Activated CD4-positive, alpha-beta T cell treated with anti-CD3 and anti-CD28 coated beads for 36 hours (primary cell): ENCODE results near the gene CHAC1. TPM values are rescaled to one million over a fixed set of nuclear protein-coding genes. Genes with fewer than 3 reads are reported as not detected.
A peak's percentile ranks its signal among the peaks of the same experiment; 100 is the strongest.

Experiments used
- ATAC-seq: fragments of 200-7000 bp; cut with Tn5 transposase; one replicate; pipeline ENCODE4 v1.10.0; 2021; ENCODE audit warnings: mild to moderate bottlenecking, moderate library complexity
- CTCF ChIA-PET: fragments of 350-600 bp; sonication (Branson Sonifier 250); formaldehyde crosslinking; loops from one replicate; lab custom pipeline; 2021; ENCODE audit warnings: antibody characterized with exemption; lab: Charles Lee
- POLR2A ChIA-PET: fragments of 350-600 bp; sonication (Branson Sonifier 250); formaldehyde crosslinking; loops from one replicate; lab custom pipeline; 2021; ENCODE audit warnings: antibody characterized with exemption, inconsistent platforms; lab: Charles Lee
- DNase-seq: peaks from one replicate; pipeline ENCODE4 v3.0.0-alpha.2; 2020
- H3K27ac Mint-ChIP-seq: one replicate; pipeline ENCODE4 v1.8.0; 2021; ENCODE audit warnings: mixed read lengths
- H3K27me3 Mint-ChIP-seq: one replicate; pipeline ENCODE4 v1.8.0; 2021; ENCODE audit warnings: mixed read lengths
- H3K36me3 Mint-ChIP-seq: one replicate; pipeline ENCODE4 v1.8.0; 2021; ENCODE audit warnings: low read depth, mixed read lengths
- H3K4me1 Mint-ChIP-seq: one replicate; pipeline ENCODE4 v1.8.0; 2021; ENCODE audit warnings: mixed read lengths
- H3K4me3 Mint-ChIP-seq: one replicate; pipeline ENCODE4 v1.8.0; 2021; ENCODE audit warnings: mild to moderate bottlenecking, moderate library complexity, mixed read lengths
- H3K9me3 Mint-ChIP-seq: one replicate; pipeline ENCODE4 v1.8.0; 2021; ENCODE audit warnings: low read depth, mixed read lengths
- intact Hi-C, 2 experiments: fragments of 100-400 bp; cut with DNase I in 1 of 2; cut with micrococcal nuclease in 1 of 2; formaldehyde crosslinking; loops; one replicate each; pipeline versions ENCODE4 v1.14.2 to v1.15.1; 2022 to 2024; cut with DNase I, micrococcal nuclease
- total RNA-seq, 2 experiments: library from RNA; stranded (reverse); gene quantifications; one replicate each; pipeline ENCODE4 v1.2.3, GENCODE V29; 2021

Gene CHAC1
- 10 to 100 TPM; 31.1 to 32.2 TPM for total RNA-seq

- ATAC-seq, result peak; percentile 92
- Mint-ChIP-seq H3K4me1 (peaks cover 25% of the 10 kb centered on the region), H3K27ac (peak within 1 kb of the TSS; percentile 97), H3K9me3 (no peaks in the 10 kb centered on the region), H3K4me3 (peak within 1 kb of the TSS; percentile 93), H3K27me3 (peaks cover 2% of the 10 kb centered on the region), H3K36me3 (peaks cover 31% of the 10 kb centered on the region)
- CTCF ChIA-PET, result interaction anchor here (0.6 to 5.7 kb wide), 16 partner anchors 9 to 278 kb away, joined by 3 to 65 read pairs (median 5); partner anchors contain the start of genes CHP1, EXD1 and VPS18
- intact Hi-C loops, result loop anchor here (1.0 to 5.0 kb wide), 17 partner anchors 11 to 1319 kb away; partner anchors contain the start of genes CHP1 (in 2 of the 2), NUSAP1 (in 2 of the 2), OIP5 (in 2 of the 2) and DLL4 (in 1 of the 2)
- POLR2A ChIA-PET, result interaction anchor here (0.6 to 2.1 kb wide), 6 partner anchors 10 to 278 kb away, joined by 3 to 19 read pairs (median 4); partner anchors contain the start of genes CHP1 and DLL4
- DNase-seq, result peak; percentile 99
These were observed at the start of gene CHAC1 for GRCh38 chr15:40952901-40953712. Gene CHAC1, plus strand, starts transcription at chr15:40953471. Its CDS starts 113 bp downstream, at chr15:40953584.

- CTCF ChIA-PET, result interaction anchor here (0.6 to 10.6 kb wide), 46 partner anchors 10 to 429 kb away, joined by 3 to 98 read pairs (median 4); partner anchors contain the start of genes CHAC1, DLL4, SPINT1 and VPS18
- DNase-seq (no peak), ATAC-seq (no peak)
- Mint-ChIP-seq H3K27ac (no peak overlapping the region), H3K27me3 (no peaks in the 10 kb centered on the region), H3K4me3 (no peak overlapping the region), H3K9me3 (no peaks in the 10 kb centered on the region), H3K36me3 (peaks cover 21% of the 10 kb centered on the region), H3K4me1 (peaks cover 27% of the 10 kb centered on the region)
- POLR2A ChIA-PET, result interaction anchor here (0.6 to 0.7 kb wide), 2 partner anchors 31 to 93 kb away, joined by 3 to 4 read pairs; no protein-coding TSS in a partner anchor
- intact Hi-C loops, result loop anchor here (1.0 to 10.0 kb wide), 9 partner anchors 98 to 510 kb away; partner anchors contain the start of genes INO80 (in 2 of the 2), NUSAP1 (in 1 of the 2), OIP5 (in 1 of the 2) and RTF1 (in 1 of the 2)
These were observed 48.6 kb upstream of the CHAC1 start for GRCh38 chr15:40904552-40905201.

- POLR2A ChIA-PET, result interaction anchor here (0.6 to 1.8 kb wide), 2 partner anchors 12 to 36 kb away, joined by 4 to 6 read pairs; partner anchors contain the start of gene VPS18
- intact Hi-C loops, result loop anchor here (1.0 to 10.0 kb wide), 9 partner anchors 22 to 508 kb away; partner anchors contain the start of genes CHAC1 (in 2 of the 2), CHP1 (in 1 of the 2), DLL4 (in 1 of the 2) and EXD1 (in 1 of the 2)
- Mint-ChIP-seq H3K4me1 (peaks cover 27% of the 10 kb centered on the region), H3K27ac (peak overlapping the region; percentile 82), H3K9me3 (no peaks in the 10 kb centered on the region), H3K27me3 (no peaks in the 10 kb centered on the region), H3K4me3 (peak overlapping the region; percentile 69), H3K36me3 (peaks cover 10% of the 10 kb centered on the region)
- ATAC-seq, result peak; percentile 81
- CTCF ChIA-PET, result interaction anchor here (0.6 to 10.6 kb wide), 23 partner anchors 9 to 403 kb away, joined by 3 to 98 read pairs (median 3); partner anchors contain the start of genes CHAC1, DLL4 and VPS18
- DNase-seq, result peak; percentile 91
These were observed 46.9 kb upstream of the CHAC1 start for GRCh38 chr15:40906091-40906990.

- Mint-ChIP-seq H3K27ac (peak overlapping the region; percentile 82), H3K36me3 (peaks cover 9% of the 10 kb centered on the region), H3K4me3 (peak overlapping the region; percentile 69), H3K9me3 (no peaks in the 10 kb centered on the region), H3K27me3 (no peaks in the 10 kb centered on the region), H3K4me1 (peaks cover 27% of the 10 kb centered on the region)
- DNase-seq, result peak; percentile 80
- CTCF ChIA-PET, result interaction anchor here (0.7 to 10.6 kb wide), 21 partner anchors 10 to 402 kb away, joined by 3 to 98 read pairs (median 4); partner anchors contain the start of genes CHAC1, DLL4 and VPS18
- intact Hi-C loops, result loop anchor here (1.0 to 10.0 kb wide), 10 partner anchors 22 to 508 kb away; partner anchors contain the start of genes CHAC1 (in 2 of the 2), NUSAP1 (in 2 of the 2), OIP5 (in 2 of the 2) and CHP1 (in 1 of the 2)
- peak; percentile 63 for ATAC-seq
- POLR2A ChIA-PET, result interaction anchor here (0.6 to 1.8 kb wide), 2 partner anchors 35 to 503 kb away, joined by 3 to 6 read pairs; no protein-coding TSS in a partner anchor
These were observed 46.1 kb upstream of the CHAC1 start for GRCh38 chr15:40906991-40907802.

GRCh38 chr15:40908095-40908494 lies 45.2 kb upstream of the CHAC1 start:
- intact Hi-C loops, result loop anchor here (5.0 to 10.0 kb wide), 4 partner anchors 94 to 507 kb away; partner anchors contain the start of genes NUSAP1 (in 1 of the 2), OIP5 (in 1 of the 2) and RTF1 (in 1 of the 2)
- Mint-ChIP-seq H3K36me3 (peaks cover 6% of the 10 kb centered on the region), H3K4me3 (no peak overlapping the region)

GRCh38 chr15:40909662-40910630 lies 43.3 kb upstream of the CHAC1 start:
- Mint-ChIP-seq H3K36me3 (no peaks in the 10 kb centered on the region), H3K27me3 (no peaks in the 10 kb centered on the region), H3K4me3 (no peak overlapping the region), H3K9me3 (no peaks in the 10 kb centered on the region), H3K27ac (no peak overlapping the region), H3K4me1 (peaks cover 12% of the 10 kb centered on the region)
- ChIA-PET CTCF (interaction anchor here (0.5 to 10.6 kb wide), 10 partner anchors 15 to 520 kb away, joined by 3 to 98 read pairs (median 3); partner anchors contain the start of gene DLL4), POLR2A (no interaction called here)
- no peak for ATAC-seq
- intact Hi-C loops, result loop anchor here (5.0 to 10.0 kb wide), 4 partner anchors 92 to 505 kb away; partner anchors contain the start of genes NUSAP1 (in 1 of the 2), OIP5 (in 1 of the 2) and RTF1 (in 1 of the 2)
- DNase-seq, result no peak

More at GRCh38 chr15:40908095-40908494, 45.2 kb upstream of the CHAC1 start:
- CTCF ChIA-PET, result interaction anchor here (1.0 to 10.6 kb wide), 11 partner anchors 11 to 323 kb away, joined by 3 to 98 read pairs (median 8); partner anchors contain the start of genes CHAC1, CHP1, DLL4 and VPS18
- Mint-ChIP-seq H3K27ac (peak overlapping the region; percentile 58), H3K9me3 (no peaks in the 10 kb centered on the region), H3K27me3 (no peaks in the 10 kb centered on the region), H3K4me1 (peaks cover 21% of the 10 kb centered on the region)
- POLR2A ChIA-PET, result no interaction called here
- no peak for DNase-seq
- ATAC-seq, result no peak

GRCh38 chr15:40911141-40911540 lies 42.1 kb upstream of the CHAC1 start:
- DNase-seq, result no peak

GRCh38 chr15:40911693-40912092 lies 41.6 kb upstream of the CHAC1 start:
- no peaks in the 10 kb centered on the region for H3K27me3 Mint-ChIP-seq

More at GRCh38 chr15:40911141-40911540, 42.1 kb upstream of the CHAC1 start:
- no peaks in the 10 kb centered on the region for H3K27me3 Mint-ChIP-seq
- H3K4me1 Mint-ChIP-seq, result peaks cover 12% of the 10 kb centered on the region
- CTCF ChIA-PET, result interaction anchor here (0.9 to 10.6 kb wide), 6 partner anchors 8 to 273 kb away, joined by 3 to 98 read pairs (median 4); partner anchors contain the start of gene DLL4
- H3K4me3 Mint-ChIP-seq, result no peak overlapping the region
- ATAC-seq, result no peak
- H3K36me3 Mint-ChIP-seq, result no peaks in the 10 kb centered on the region
- intact Hi-C loops, result no loop called here
- no peak overlapping the region for H3K27ac Mint-ChIP-seq
- POLR2A ChIA-PET, result interaction anchor here (0.6 kb wide), 1 partner anchor 9 kb away, joined by 4 read pairs; no protein-coding TSS in a partner anchor
- H3K9me3 Mint-ChIP-seq, result no peaks in the 10 kb centered on the region

More at GRCh38 chr15:40911693-40912092, 41.6 kb upstream of the CHAC1 start:
- Mint-ChIP-seq H3K9me3 (no peaks in the 10 kb centered on the region), H3K27ac (no peak overlapping the region), H3K4me3 (no peak overlapping the region), H3K4me1 (peaks cover 12% of the 10 kb centered on the region), H3K36me3 (no peaks in the 10 kb centered on the region)
- ChIA-PET CTCF (interaction anchor here (0.5 to 10.6 kb wide), 6 partner anchors 8 to 291 kb away, joined by 3 to 98 read pairs (median 4); partner anchors contain the start of gene DLL4), POLR2A (no interaction called here)
- intact Hi-C loops, result no loop called here
- DNase-seq (no peak), ATAC-seq (no peak)
